HG02571 (cell line): ENCODE measurements around the gene RAB3C.

ENCODE experiments used
- ATAC-seq: cut with Tn5 transposase; IDR thresholded peaks from one replicate; pipeline ENCODE4 v1.9.1; 2021; ENCODE audit warnings: mild to moderate bottlenecking, moderate library complexity; ENCODE audit not compliant: unreplicated experiment

Gene RAB3C

GRCh38 chr5:58813855-58814254 is 231.0 kb downstream of the RAB3C start:
- no peak for ATAC-seq

GRCh38 chr5:58816181-58816731 is 233.4 kb downstream of the RAB3C start:
- ATAC-seq = no peak

- no peak for ATAC-seq
Measured at GRCh38 chr5:58818465-58818864, 235.6 kb downstream of the RAB3C start.

- no peak for ATAC-seq
Measured at GRCh38 chr5:58825441-58825840, 242.6 kb downstream of the RAB3C start.

GRCh38 chr5:58825899-58826298 is 243.0 kb downstream of the RAB3C start:
- ATAC-seq = no peak

GRCh38 chr5:58827463-58827862 is 244.6 kb downstream of the RAB3C start:
- ATAC-seq = no peak

GRCh38 chr5:58828258-58828657 is 245.4 kb downstream of the RAB3C start:
- ATAC-seq = no peak

GRCh38 chr5:58834242-58835225 is 251.7 kb downstream of the RAB3C start:
- ATAC-seq = no peak

GRCh38 chr5:58836351-58836750 is 253.5 kb downstream of the RAB3C start:
- ATAC-seq = no peak

- no peak for ATAC-seq
Measured at GRCh38 chr5:58838729-58839128, 255.9 kb downstream of the RAB3C start.

GRCh38 chr5:58842852-58843251 is 260.0 kb downstream of the RAB3C start:
- ATAC-seq = no peak

- no peak for ATAC-seq
Measured at GRCh38 chr5:58844395-58844794, 261.5 kb downstream of the RAB3C start.

GRCh38 chr5:58847041-58847440 is 264.2 kb downstream of the RAB3C start:
- ATAC-seq = no peak

GRCh38 chr5:58849223-58849622 is 266.3 kb downstream of the RAB3C start:
- ATAC-seq = no peak

- ATAC-seq = peak; percentile 45
Measured at GRCh38 chr5:58849921-58850667, 267.2 kb downstream of the RAB3C start.

- no peak for ATAC-seq
Measured at GRCh38 chr5:58851153-58851552, 268.3 kb downstream of the RAB3C start.

GRCh38 chr5:58851571-58851970 is 268.7 kb downstream of the RAB3C start:
- ATAC-seq = no peak

GRCh38 chr5:58852566-58852965 is 269.7 kb downstream of the RAB3C start:
- no peak for ATAC-seq

GRCh38 chr5:58854441-58854840 is 271.6 kb downstream of the RAB3C start:
- ATAC-seq = no peak

- no peak for ATAC-seq
Measured at GRCh38 chr5:58855851-58856739, 273.2 kb downstream of the RAB3C start.

GRCh38 chr5:58857609-58858008 is 274.7 kb downstream of the RAB3C start:
- ATAC-seq = no peak
